Loucy (cell line): ENCODE data around the gene KXD1.

ENCODE experiments used
- H2AFZ ChIP-seq: fragments of 200-600 bp; sonication (generic); 2 replicates; pipeline ENCODE4 v1.6.0; 2016; ENCODE audit warnings: antibody characterized with exemption, mild to moderate bottlenecking, low read length, moderate library complexity
- H3F3A ChIP-seq: fragments of 200-600 bp; 2 replicates; pipeline ENCODE4 v1.6.0; 2016; ENCODE audit warnings: antibody characterized with exemption, low read depth, mild to moderate bottlenecking
- H3K27me3 ChIP-seq: fragments of 200-600 bp; sonication (generic); 2 replicates; pipeline ENCODE4 v1.6.1; 2014; ENCODE audit warnings: low read length, mild to moderate bottlenecking; ENCODE audit not compliant: insufficient read depth, poor library complexity, severe bottlenecking
- H3K36me3 ChIP-seq: fragments of 200-600 bp; sonication (generic); 2 replicates; pipeline ENCODE4 v1.6.1; 2016; ENCODE audit warnings: low read length; ENCODE audit not compliant: insufficient read depth
- H3K4me1 ChIP-seq: fragments of 200-600 bp; sonication (generic); 2 replicates; pipeline ENCODE4 v1.5.1; 2014; ENCODE audit warnings: low read length, mild to moderate bottlenecking; ENCODE audit not compliant: insufficient read depth, poor library complexity, severe bottlenecking
- H3K4me2 ChIP-seq: fragments of 200-600 bp; sonication (generic); 2 replicates; pipeline ENCODE4 v1.6.0; 2014; ENCODE audit warnings: antibody characterized with exemption, low read length, low read depth, mild to moderate bottlenecking; ENCODE audit not compliant: poor library complexity, severe bottlenecking
- H3K4me3 ChIP-seq: fragments of 200-600 bp; sonication (generic); 2 replicates; pipeline ENCODE4 v1.5.1; 2014; ENCODE audit warnings: low read length, mild to moderate bottlenecking, mixed read lengths; ENCODE audit not compliant: poor library complexity, severe bottlenecking
- H3K79me2 ChIP-seq: fragments of 200-600 bp; sonication (generic); 2 replicates; pipeline ENCODE4 v1.6.1; 2014; ENCODE audit warnings: low read length; ENCODE audit not compliant: insufficient read depth
- H3K9ac ChIP-seq: fragments of 200-600 bp; sonication (generic); 2 replicates; pipeline ENCODE4 v1.6.0; 2014; ENCODE audit warnings: mild to moderate bottlenecking, low read depth, low read length, moderate library complexity; ENCODE audit not compliant: poor library complexity, severe bottlenecking
- H3K9me2 ChIP-seq: fragments of 200-600 bp; sonication (generic); replicated peaks from 2 replicates; pipeline ENCODE4 v1.6.1; 2016; ENCODE audit warnings: low read depth, low read length, mixed read lengths
- H3K9me3 ChIP-seq: fragments of 200-600 bp; sonication (generic); 2 replicates; pipeline ENCODE4 v1.6.1; 2014; ENCODE audit warnings: mild to moderate bottlenecking, antibody characterized with exemption, low read length, low read depth; ENCODE audit not compliant: insufficient read depth
- H4K20me1 ChIP-seq: fragments of 200-600 bp; sonication (generic); 2 replicates; pipeline ENCODE4 v1.6.0; 2014; ENCODE audit warnings: antibody characterized with exemption, low read length, mild to moderate bottlenecking; ENCODE audit not compliant: insufficient read depth, poor library complexity, severe bottlenecking
- CTCF ChIP-seq: fragments of 200-600 bp; sonication (generic); conservative IDR thresholded peaks from 2 replicates; pipeline ENCODE4 v1.5.1; 2014; ENCODE audit warnings: mild to moderate bottlenecking, antibody characterized with exemption, low read length
- EZH2phosphoT487 ChIP-seq: fragments of 200-600 bp; IDR thresholded peaks from 2 replicates; pipeline ENCODE4 v1.6.1; 2018; ENCODE audit warnings: antibody characterized with exemption, mild to moderate bottlenecking, moderate library complexity, borderline replicate concordance

Gene KXD1

GRCh38 chr19:18605196-18605545 lies 47.5 kb downstream of the KXD1 start:
- Histone ChIP-seq H3K4me3 (no peak overlapping the region), H3K9me3 (no peaks in the 10 kb centered on the region), H3K79me2 (no peaks in the 10 kb centered on the region), H4K20me1 (no peaks in the 10 kb centered on the region), H3K9me2 (no peaks in the 10 kb centered on the region), H3K36me3 (no peaks in the 10 kb centered on the region), H3K27me3 (no peaks in the 10 kb centered on the region), H3K4me2 (no peak overlapping the region), H3F3A (no peaks in the 10 kb centered on the region), H2AFZ (no peak overlapping the region), H3K9ac (no peak overlapping the region), H3K4me1 (no peaks in the 10 kb centered on the region)
- TF ChIP-seq EZH2phosphoT487 (no peak), CTCF (no peak)

GRCh38 chr19:18605546-18606280 lies 48.0 kb downstream of the KXD1 start:
- no peak overlapping the region for H2AFZ ChIP-seq
- no peak overlapping the region for H3K4me2 ChIP-seq
- no peak overlapping the region for H3K4me3 ChIP-seq
- no peaks in the 10 kb centered on the region for H3K9me3 ChIP-seq
- H3K27me3 ChIP-seq, result no peaks in the 10 kb centered on the region
- H3K4me1 ChIP-seq, result no peaks in the 10 kb centered on the region
- no peaks in the 10 kb centered on the region for H4K20me1 ChIP-seq
- no peaks in the 10 kb centered on the region for H3K9me2 ChIP-seq
- no peak overlapping the region for H3K9ac ChIP-seq
- H3K36me3 ChIP-seq, result no peaks in the 10 kb centered on the region
- no peak for TF ChIP-seq CTCF
- no peak for TF ChIP-seq EZH2phosphoT487
- H3F3A ChIP-seq, result no peaks in the 10 kb centered on the region
- H3K79me2 ChIP-seq, result no peaks in the 10 kb centered on the region

- Histone ChIP-seq H3K4me1 (no peaks in the 10 kb centered on the region), H3F3A (no peaks in the 10 kb centered on the region), H3K9me3 (no peaks in the 10 kb centered on the region), H2AFZ (no peak within 1 kb of the TSS), H4K20me1 (no peaks in the 10 kb centered on the region), H3K4me3 (no peak within 1 kb of the TSS), H3K27me3 (no peaks in the 10 kb centered on the region), H3K36me3 (no peaks in the 10 kb centered on the region), H3K79me2 (no peaks in the 10 kb centered on the region), H3K4me2 (no peak within 1 kb of the TSS), H3K9ac (no peak within 1 kb of the TSS), H3K9me2 (no peaks in the 10 kb centered on the region)
- TF ChIP-seq EZH2phosphoT487, result no peak
- TF ChIP-seq CTCF, result no peak
These were observed 48.9 kb downstream of the KXD1 start, which contains the start of gene CRLF1 for GRCh38 chr19:18606281-18607225. TSS of gene CRLF1 (minus strand) at chr19:18606799. CDS start at chr19:18606656, 143 bp downstream.
